Fibroblast of lung (primary cell): ENCODE results near the gene DPYSL4. TPM values are rescaled to one million over a fixed set of nuclear protein-coding genes. Genes with fewer than 3 reads are reported as not detected.
A peak's percentile ranks its signal among the peaks of the same experiment; 100 is the strongest.

Source experiments
- DNase-seq, 2 donors: peaks; one replicate each; pipeline versions ENCODE4 v3.0.0 to v3.0.0-alpha.2; 2010; ENCODE audit warnings: low read depth in 2 of 2
- H2AFZ ChIP-seq: 2 replicates; pipeline ENCODE4 v1.5.1; 2012; ENCODE audit warnings: low read length, control low read depth, inconsistent platforms
- H3K27ac ChIP-seq: 2 replicates; pipeline ENCODE4 v1.5.1; 2011; ENCODE audit warnings: low read length, control low read depth; ENCODE audit not compliant: insufficient read depth
- H3K27me3 ChIP-seq: 2 replicates; pipeline ENCODE4 v1.5.1; 2011; ENCODE audit warnings: mild to moderate bottlenecking, low read length; ENCODE audit not compliant: control insufficient read depth, insufficient read depth
- H3K36me3 ChIP-seq: 2 replicates; pipeline ENCODE4 v1.5.1; 2011; ENCODE audit warnings: low read length; ENCODE audit not compliant: control insufficient read depth, insufficient read depth
- H3K4me1 ChIP-seq: 2 replicates; pipeline ENCODE4 v1.5.1; 2011; ENCODE audit warnings: low read length; ENCODE audit not compliant: control insufficient read depth, insufficient read depth; ENCODE audit errors: extremely low read depth
- H3K4me2 ChIP-seq: 2 replicates; pipeline ENCODE4 v1.5.1; 2011; ENCODE audit warnings: low read length, control low read depth; ENCODE audit not compliant: insufficient read depth; ENCODE audit errors: extremely low read depth
- H3K4me3 ChIP-seq, 4 experiments: fragments of 200-600 bp in 1 of 4; sonication (generic) in 1 of 4; replicated peaks in 1 of 4; 2 replicates each; pipeline ENCODE4 v1.5.1; 2011 to 2016; ENCODE audit warnings: low read length in 4 of 4, low read depth in 3 of 4, mild to moderate bottlenecking in 3 of 4, control low read depth in 2 of 4, inconsistent platforms in 1 of 4, mixed read lengths in 1 of 4; ENCODE audit not compliant: insufficient read depth in 1 of 4; ENCODE audit errors: control extremely low read depth in 1 of 4
- H3K79me2 ChIP-seq: 2 replicates; pipeline ENCODE4 v1.5.1; 2012; ENCODE audit warnings: mild to moderate bottlenecking, low read length, inconsistent platforms; ENCODE audit not compliant: control insufficient read depth, insufficient read depth
- H3K9ac ChIP-seq: 2 replicates; pipeline ENCODE4 v1.5.1; 2011; ENCODE audit warnings: mild to moderate bottlenecking, low read length, control low read depth; ENCODE audit not compliant: insufficient read depth
- H3K9me3 ChIP-seq: 2 replicates; pipeline ENCODE4 v1.5.1; 2012; ENCODE audit warnings: low read depth, low read length; ENCODE audit not compliant: control insufficient read depth, insufficient read depth
- H4K20me1 ChIP-seq: 2 replicates; pipeline ENCODE4 v1.5.1; 2011; ENCODE audit warnings: low read length; ENCODE audit not compliant: control insufficient read depth, insufficient read depth; ENCODE audit errors: extremely low read depth
- EZH2 ChIP-seq: IDR thresholded peaks from 2 replicates; pipeline ENCODE4 v1.5.1; 2012; ENCODE audit warnings: low read length, control low read depth, mild to moderate bottlenecking; ENCODE audit errors: missing control alignments
- polyA minus RNA-seq: library from RNA; depleted of rRNA, polyadenylated mRNA; stranded (reverse); fragments of >200 nt; gene quantifications from 2 replicates; pipeline ENCODE4 v1.2.3, GENCODE V29; 2011; ENCODE audit warnings: low replicate concordance
- polyA plus RNA-seq, 2 donors: library from polyadenylated mRNA; depleted of rRNA in 1 of 2; stranded (reverse) in 1 of 2; unstranded in 1 of 2; fragments of >200 nt; gene quantifications; 2 replicates each; pipeline ENCODE4 v1.2.1, GENCODE V29; 2011 to 2012; ENCODE audit warnings: missing spikeins in 1 of 2
- total RNA-seq: library from RNA; depleted of rRNA; stranded (reverse); fragments of >200 nt; gene quantifications from 2 replicates; pipeline ENCODE4 v1.2.1, GENCODE V29; 2014
- TF ChIP-seq, protein P1 (sequence below), 2 donors: IDR thresholded peaks in 1 of 2; conservative IDR thresholded peaks in 1 of 2; 1 replicate in 1 of 2; 2 replicates in 1 of 2; pipeline ENCODE4 v1.5.1; 2011 to 2012; ENCODE audit warnings: low read length in 2 of 2, control low read depth in 1 of 2, inconsistent platforms in 1 of 2, low read depth in 1 of 2, mild to moderate bottlenecking in 1 of 2

The DPYSL4 gene
- 0.26 and 0.83 TPM in 2 replicates for total RNA-seq
- 1.1 and 1.4 TPM in 2 replicates for polyA plus RNA-seq
- 3.1 and 3.4 TPM in 2 replicates for polyA plus RNA-seq (2012)
- polyA minus RNA-seq = 1.2 and 2.3 TPM in 2 replicates

DNA sequence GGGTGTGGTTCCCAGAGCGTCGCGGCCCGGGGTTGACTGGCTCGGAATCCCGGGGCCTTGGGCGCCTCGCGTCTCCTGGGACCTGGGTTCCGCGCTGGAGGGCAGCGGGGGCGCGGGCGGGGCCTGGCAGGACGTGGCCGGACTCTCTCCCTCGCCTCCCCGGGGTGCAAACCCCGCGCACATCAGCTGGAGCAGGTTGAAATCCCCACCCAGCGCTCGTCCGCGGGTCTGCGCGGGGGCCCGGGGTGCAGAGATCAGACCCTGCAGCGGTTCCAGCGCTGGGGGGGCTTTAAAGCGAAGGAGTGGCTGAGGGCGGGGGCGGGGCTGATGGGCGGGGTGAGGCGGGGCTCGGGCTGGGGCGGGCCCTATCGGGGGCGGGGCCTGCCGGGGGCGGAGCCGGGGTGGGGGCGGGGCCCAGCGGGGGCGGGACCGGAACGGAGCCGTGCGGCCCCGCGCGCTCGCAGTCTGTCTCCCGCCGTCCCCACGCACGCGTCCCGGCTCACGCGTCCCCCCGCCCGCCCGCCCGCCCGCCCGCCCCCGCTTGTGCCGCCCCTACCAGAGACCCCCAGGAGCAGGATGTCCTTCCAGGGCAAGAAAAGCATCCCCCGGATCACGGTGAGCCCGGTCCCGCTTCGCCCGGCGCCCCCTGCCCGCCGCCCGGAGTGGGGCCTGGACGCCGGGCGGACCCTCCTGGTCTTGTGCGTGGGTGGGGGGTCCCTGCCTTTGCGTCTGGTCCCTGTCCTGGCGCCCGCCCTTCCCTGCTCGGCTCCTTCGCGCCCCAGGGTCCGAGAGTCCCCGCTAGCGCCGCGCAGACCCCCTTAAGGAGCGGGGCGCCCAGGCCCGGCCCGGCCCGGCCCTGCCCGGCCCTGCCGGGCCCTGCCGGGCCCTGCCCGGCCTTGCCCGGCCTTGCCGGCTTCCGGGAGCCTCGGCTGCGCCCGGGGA lies at the start of gene DPYSL4:
Gene DPYSL4, plus strand, starts transcription at position 461 of the 942 bp plus-strand sequence. Its CDS starts 116 bp downstream, at position 577.
- Histone ChIP-seq H3K4me3 (peak within 1 kb of the TSS in 3 of 4 experiments; percentile 21 to 56 (median 53)), H4K20me1 (no peaks in the 10 kb centered on the region), H3K4me1 (no peaks in the 10 kb centered on the region), H3K4me2 (peak within 1 kb of the TSS; percentile 35), H3K79me2 (no peaks in the 10 kb centered on the region), H3K36me3 (no peaks in the 10 kb centered on the region), H3K27ac (no peak within 1 kb of the TSS), H3K27me3 (peaks cover 19% of the 10 kb centered on the region), H3K9ac (peak within 1 kb of the TSS; percentile 7), H3K9me3 (no peaks in the 10 kb centered on the region), H2AFZ (no peak within 1 kb of the TSS)
- DNase-seq = peak; percentile 9 to 21
- TF ChIP-seq, protein P1, sequence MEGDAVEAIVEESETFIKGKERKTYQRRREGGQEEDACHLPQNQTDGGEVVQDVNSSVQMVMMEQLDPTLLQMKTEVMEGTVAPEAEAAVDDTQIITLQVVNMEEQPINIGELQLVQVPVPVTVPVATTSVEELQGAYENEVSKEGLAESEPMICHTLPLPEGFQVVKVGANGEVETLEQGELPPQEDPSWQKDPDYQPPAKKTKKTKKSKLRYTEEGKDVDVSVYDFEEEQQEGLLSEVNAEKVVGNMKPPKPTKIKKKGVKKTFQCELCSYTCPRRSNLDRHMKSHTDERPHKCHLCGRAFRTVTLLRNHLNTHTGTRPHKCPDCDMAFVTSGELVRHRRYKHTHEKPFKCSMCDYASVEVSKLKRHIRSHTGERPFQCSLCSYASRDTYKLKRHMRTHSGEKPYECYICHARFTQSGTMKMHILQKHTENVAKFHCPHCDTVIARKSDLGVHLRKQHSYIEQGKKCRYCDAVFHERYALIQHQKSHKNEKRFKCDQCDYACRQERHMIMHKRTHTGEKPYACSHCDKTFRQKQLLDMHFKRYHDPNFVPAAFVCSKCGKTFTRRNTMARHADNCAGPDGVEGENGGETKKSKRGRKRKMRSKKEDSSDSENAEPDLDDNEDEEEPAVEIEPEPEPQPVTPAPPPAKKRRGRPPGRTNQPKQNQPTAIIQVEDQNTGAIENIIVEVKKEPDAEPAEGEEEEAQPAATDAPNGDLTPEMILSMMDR (conservative IDR thresholded peaks at IDR 0.05 in 1 of 2, IDR thresholded peaks at IDR 0.05 in 1 of 2; ENCODE audit: low read depth in 1 of 2, low read length in 2 of 2) = no peak
- TF ChIP-seq EZH2 = peak; percentile 11

DNA sequence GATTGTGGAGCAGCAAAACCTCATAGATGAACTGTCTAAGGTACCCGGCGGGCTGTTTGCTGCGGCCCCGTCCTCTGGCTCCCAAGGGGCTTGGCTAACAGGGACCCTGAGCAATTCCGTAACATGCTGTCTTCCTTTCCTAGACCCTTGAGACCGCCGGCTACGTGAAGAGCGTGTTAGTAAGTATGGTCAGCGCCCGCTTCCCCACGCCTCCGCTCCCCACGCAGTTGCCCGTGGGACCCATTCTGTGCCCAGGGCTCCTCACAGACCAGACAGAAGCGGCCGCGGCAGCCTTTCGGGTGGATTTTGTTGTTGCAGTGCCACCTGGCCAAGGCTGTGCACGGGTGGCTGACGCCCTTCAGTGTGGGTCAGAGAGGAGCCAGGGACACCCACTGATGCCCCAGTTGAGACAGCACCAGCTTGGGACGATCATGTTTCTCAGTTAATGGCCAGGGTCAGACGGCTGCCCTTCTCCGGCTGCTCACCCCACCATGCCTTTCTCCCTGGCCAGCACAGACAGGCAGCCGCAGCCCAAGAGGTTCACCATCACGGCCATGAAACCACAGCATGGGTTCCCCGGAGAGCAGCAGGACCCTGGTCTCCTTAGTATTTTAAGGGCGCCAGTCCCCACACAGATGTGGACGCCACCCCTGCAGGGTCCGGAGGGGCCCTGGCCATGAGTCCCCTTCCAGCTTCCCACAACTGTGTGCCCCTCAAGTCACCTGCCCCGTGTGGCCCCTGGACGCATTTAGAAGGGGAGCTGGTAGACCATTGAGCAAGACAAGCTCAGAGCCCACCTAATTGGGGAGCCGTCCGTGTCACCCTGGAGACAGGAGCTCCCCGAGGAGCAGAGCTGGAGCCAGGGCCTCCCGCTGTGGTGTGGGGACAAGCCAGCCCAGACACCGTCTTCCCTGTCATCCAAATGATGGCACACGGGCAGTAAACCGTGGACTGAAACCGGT lies 49.4 kb upstream of the DPYSL4 start:
- TF ChIP-seq, protein P1 (conservative IDR thresholded peaks at IDR 0.05 in 1 of 2, IDR thresholded peaks at IDR 0.05 in 1 of 2; ENCODE audit: low read depth in 1 of 2, low read length in 2 of 2) = no peak
- no peak for TF ChIP-seq EZH2
- Histone ChIP-seq H2AFZ (no peak overlapping the region), H3K9me3 (no peaks in the 10 kb centered on the region), H3K4me3 (no peak overlapping the region), H3K27me3 (no peaks in the 10 kb centered on the region), H3K9ac (no peak overlapping the region), H3K27ac (no peak overlapping the region), H3K4me1 (no peaks in the 10 kb centered on the region), H3K36me3 (no peaks in the 10 kb centered on the region), H4K20me1 (no peaks in the 10 kb centered on the region), H3K79me2 (no peaks in the 10 kb centered on the region), H3K4me2 (no peak overlapping the region)
- DNase-seq = no peak
